ENCODE measurements around the gene NLRP13. TPM values are rescaled to one million over a fixed set of nuclear protein-coding genes. Genes with fewer than 3 reads are reported as not detected.

NLRP13 gene
- not detected for total RNA-seq

GRCh38 chr19:55931936-55932386 is at the start of gene NLRP13:
TSS of gene NLRP13 (minus strand) at chr19:55932336. CDS start at chr19:55932311, 25 bp downstream.

GRCh38 chr19:55947532-55947931 is 15.4 kb upstream of the NLRP13 start, which contains the start of gene NLRP8:
TSS of gene NLRP8 (plus strand) at chr19:55947832.

Other genes with a start within 250 kb of the NLRP13 start
- gene NLRP9, start 193.9 kb downstream of the NLRP13 start, total RNA-seq: not detected
- gene RFPL4A, start 173.2 kb downstream of the NLRP13 start, total RNA-seq: not detected
- gene RFPL4AL1, start 163.2 kb downstream of the NLRP13 start, total RNA-seq: not detected
- not detected for gene NLRP11, start 100.3 kb downstream of the NLRP13 start, total RNA-seq
- not detected for gene NLRP4, start 95.8 kb downstream of the NLRP13 start, total RNA-seq
- gene NLRP8, start 15.5 kb upstream of the NLRP13 start, total RNA-seq: not detected
- gene NLRP5, start 54.4 kb upstream of the NLRP13 start, total RNA-seq: not detected
- 10 to 100 TPM; 33.3 to 33.5 TPM for gene ZNF787, start 189.0 kb upstream of the NLRP13 start, total RNA-seq
- 10 to 100 TPM; 34.1 to 35.5 TPM for gene ZNF444, start 209.0 kb upstream of the NLRP13 start, total RNA-seq
- not detected for gene GALP, start 243.7 kb upstream of the NLRP13 start, total RNA-seq